K562 (cell line): ENCODE results near the gene VWA7. TPM values are rescaled to one million over a fixed set of nuclear protein-coding genes. Genes with fewer than 3 reads are reported as not detected.

Source experiments
- BRCA1 ChIP-seq, 2 experiments: fragments of 450-650 bp in 1 of 2; sonication (generic) in 1 of 2; formaldehyde crosslinking in 1 of 2; IDR thresholded peaks; 2 replicates each; pipeline versions ENCODE4 v1.5.0 to v1.6.1; 2017 to 2020; ENCODE audit warnings: mild to moderate bottlenecking in 1 of 2, missing genetic modification reagents in 1 of 2
- CCNT2 ChIP-seq: IDR thresholded peaks from 2 replicates; pipeline ENCODE4 v1.6.1; 2011; ENCODE audit warnings: borderline replicate concordance, low read depth, mild to moderate bottlenecking, moderate library complexity, mixed read lengths, low read length; ENCODE audit not compliant: insufficient read length; ENCODE audit errors: extremely low read depth
- CHD1 ChIP-seq: fragments of 200-600 bp; sonication (generic); IDR thresholded peaks from one replicate; pipeline ENCODE4 v1.6.1; 2012; ENCODE audit warnings: mild to moderate bottlenecking, moderate library complexity, low read length, inconsistent platforms
- DDX20 ChIP-seq: fragments of 450-650 bp; IDR thresholded peaks from 2 replicates; pipeline ENCODE4 v1.6.1; 2016; ENCODE audit warnings: missing genetic modification characterization, low read depth, mild to moderate bottlenecking, missing compliant biosample characterization, moderate library complexity
- ETV5 ChIP-seq: sonication (generic); formaldehyde crosslinking; IDR thresholded peaks from 2 replicates; pipeline ENCODE4 v1.4.0; 2020; ENCODE audit warnings: low read depth, mild to moderate bottlenecking, missing genetic modification reagents
- GABPB1 ChIP-seq: sonication (generic); formaldehyde crosslinking; IDR thresholded peaks from 2 replicates; pipeline ENCODE4 v1.8.0; 2022; ENCODE audit warnings: mild to moderate bottlenecking, missing genetic modification reagents
- HNRNPH1 ChIP-seq: fragments of 200-400 bp; formaldehyde crosslinking; optimal IDR thresholded peaks from 2 replicates; pipeline ENCODE3; 2017; ENCODE audit warnings: low read depth, mild to moderate bottlenecking, low read length, moderate library complexity
- MTA3 ChIP-seq: fragments of 450-650 bp; formaldehyde crosslinking; IDR thresholded peaks from 2 replicates; pipeline ENCODE4 v1.6.1; 2017; ENCODE audit warnings: mild to moderate bottlenecking, borderline replicate concordance
- MYNN ChIP-seq, 2 experiments: sonication (generic); formaldehyde crosslinking in 1 of 2; IDR thresholded peaks; 2 replicates each; pipeline versions ENCODE4 v1.5.0 to v1.6.1; 2016 to 2020; ENCODE audit warnings: antibody characterized with exemption in 1 of 2, missing genetic modification reagents in 1 of 2
- NCOA4 ChIP-seq: fragments of 450-650 bp; IDR thresholded peaks from 2 replicates; pipeline ENCODE4 v1.6.1; 2018; ENCODE audit warnings: mild to moderate bottlenecking; ENCODE audit not compliant: partially characterized antibody
- NFIC ChIP-seq: fragments of 450-650 bp; IDR thresholded peaks from 2 replicates; pipeline ENCODE4 v1.6.1; 2017; ENCODE audit warnings: mild to moderate bottlenecking, inconsistent platforms
- NFIX ChIP-seq: fragments of 250-450 bp; sonication (Bioruptor Pico); IDR thresholded peaks from 2 replicates; pipeline ENCODE4 v1.4.0; 2020; ENCODE audit warnings: low read depth, mild to moderate bottlenecking, moderate library complexity
- PHB2 ChIP-seq: fragments of 450-650 bp; IDR thresholded peaks from 2 replicates; pipeline ENCODE4 v1.6.1; 2017; ENCODE audit warnings: low read depth
- PRMT5 ChIP-seq: sonication (generic); formaldehyde crosslinking; IDR thresholded peaks from 2 replicates; pipeline ENCODE4 v1.5.0; 2020; ENCODE audit warnings: missing genetic modification reagents
- RFX7 ChIP-seq: fragments of 250-450 bp; sonication (Bioruptor Pico); IDR thresholded peaks from 2 replicates; pipeline ENCODE4 v1.5.1; 2021; ENCODE audit warnings: mild to moderate bottlenecking
- SETDB1 ChIP-seq: IDR thresholded peaks from one replicate; pipeline ENCODE4 v1.6.1; 2012; ENCODE audit warnings: low read length, control low read depth, inconsistent platforms
- TEAD2 ChIP-seq: fragments of 450-650 bp; IDR thresholded peaks from 2 replicates; pipeline ENCODE4 v1.6.1; 2016; ENCODE audit warnings: missing genetic modification characterization, control low read depth, missing compliant biosample characterization
- TFAM ChIP-seq: fragments of 250-450 bp; sonication (Bioruptor Pico); conservative IDR thresholded peaks from 2 replicates; pipeline ENCODE4 v1.5.0; 2021; ENCODE audit warnings: mild to moderate bottlenecking, moderate library complexity
- TSC22D4 ChIP-seq: fragments of 450-650 bp; IDR thresholded peaks from 2 replicates; pipeline ENCODE4 v1.6.1; 2016; ENCODE audit warnings: missing genetic modification characterization, missing biosample characterization, control low read depth
- YBX1 ChIP-seq: fragments of 450-650 bp; IDR thresholded peaks from 2 replicates; pipeline ENCODE4 v1.7.1; 2016; ENCODE audit warnings: mild to moderate bottlenecking
- ZFPM2 ChIP-seq: fragments of 250-450 bp; sonication (Bioruptor Pico); IDR thresholded peaks from 2 replicates; pipeline ENCODE4 v1.5.1; 2022; ENCODE audit warnings: mild to moderate bottlenecking
- ZMIZ1 ChIP-seq, 2 experiments: fragments of 150-350 bp in 1 of 2; IDR thresholded peaks; 2 replicates each; pipeline ENCODE4 v1.6.1; 2012 to 2016; ENCODE audit warnings: low read depth in 2 of 2, low read length in 2 of 2, mild to moderate bottlenecking in 1 of 2, moderate library complexity in 1 of 2
- ZNF41 ChIP-seq: fragments of 250-450 bp; sonication (Bioruptor Pico); conservative IDR thresholded peaks from 2 replicates; pipeline ENCODE4 v1.4.0; 2020; ENCODE audit warnings: mild to moderate bottlenecking
- ZNF449 ChIP-seq: fragments of 250-450 bp; sonication (Bioruptor Pico); IDR thresholded peaks from 2 replicates; pipeline ENCODE4 v1.8.0; 2022; ENCODE audit warnings: moderate library complexity, mild to moderate bottlenecking, inconsistent platforms
- ZNF586 ChIP-seq: fragments of 450-650 bp; formaldehyde crosslinking; conservative IDR thresholded peaks from 2 replicates; pipeline ENCODE4 v1.4.0; 2020; ENCODE audit warnings: mild to moderate bottlenecking, moderate library complexity
- polyA plus RNA-seq, 8 experiments: library from polyadenylated mRNA; depleted of rRNA in 4 of 8; stranded (reverse) in 5 of 8; unstranded in 3 of 8; fragments of >200 nt; fragmentation: Nextera tagmentation in 2 of 8; fragmentation: Illumina TruSeq in 1 of 8; extraction: Ambion mirVana in 2 of 8; extraction: Trizol in 1 of 8; gene quantifications; 2 replicates each; pipeline versions ENCODE4 v1.2.1 to v1.2.3, GENCODE V29; 2011 to 2014; ENCODE audit warnings: inconsistent platforms in 1 of 8, missing spikeins in 1 of 8
- total RNA-seq, 7 experiments: library from RNA; depleted of rRNA in 6 of 7; stranded (reverse); fragments of >200 nt in 6 of 7; fragmentation: Illumina TruSeq in 2 of 7; extraction: Trizol in 2 of 7; gene quantifications; 2 replicates each; pipeline versions ENCODE4 v1.2.1 to v1.2.3, GENCODE V29; 2011 to 2021; ENCODE audit warnings: low replicate concordance in 1 of 7

VWA7 gene
- total and polyA plus RNA-seq, 9 of the 15 experiments (the other 6 are each of a cell fraction or from before 2014, with no cell fraction given): 0.18 to 2.9 (median 0.95) TPM

- TF ChIP-seq ZMIZ1 (IDR thresholded peaks at IDR 0.05; ENCODE audit: low read depth in 2 of 2, low read length in 2 of 2): no peak
- TF ChIP-seq PHB2: no peak
- TF ChIP-seq CCNT2: no peak
- no peak for TF ChIP-seq YBX1
- TF ChIP-seq HNRNPH1: no peak
- no peak for TF ChIP-seq CHD1
- no peak for TF ChIP-seq ZNF586 (CRISPR knock-in tag)
- TF ChIP-seq NFIX (CRISPR knock-in tag): no peak
- no peak for TF ChIP-seq TFAM (CRISPR knock-in tag)
- TF ChIP-seq TSC22D4 (tag): no peak
- TF ChIP-seq ETV5: no peak
- TF ChIP-seq NCOA4: no peak
- TF ChIP-seq TEAD2: no peak
- no peak for TF ChIP-seq SETDB1
- TF ChIP-seq BRCA1 (IDR thresholded peaks at IDR 0.05): no peak
- TF ChIP-seq BRCA1 (CRISPR knock-in tag; IDR thresholded peaks at IDR 0.05): no peak
- no peak for TF ChIP-seq MYNN (IDR thresholded peaks at IDR 0.05)
- no peak for TF ChIP-seq MYNN (CRISPR knock-in tag; IDR thresholded peaks at IDR 0.05)
- no peak for TF ChIP-seq ZNF41 (CRISPR knock-in tag)
- no peak for TF ChIP-seq NFIC
- TF ChIP-seq ZFPM2 (CRISPR knock-in tag): no peak
- no peak for TF ChIP-seq PRMT5 (CRISPR knock-in tag)
- TF ChIP-seq DDX20 (tag): no peak
- TF ChIP-seq ZNF449 (CRISPR knock-in tag): no peak
- TF ChIP-seq RFX7: no peak
- TF ChIP-seq MTA3: no peak; the same call in 1 of the 2 replicates
- no peak for TF ChIP-seq GABPB1 (CRISPR knock-in tag)
These were observed 49.1 kb downstream of the VWA7 start (continued) for GRCh38 chr6:31727717-31728671.
